ENCODE measurements around the gene KRT80.

The KRT80 gene

DNA sequence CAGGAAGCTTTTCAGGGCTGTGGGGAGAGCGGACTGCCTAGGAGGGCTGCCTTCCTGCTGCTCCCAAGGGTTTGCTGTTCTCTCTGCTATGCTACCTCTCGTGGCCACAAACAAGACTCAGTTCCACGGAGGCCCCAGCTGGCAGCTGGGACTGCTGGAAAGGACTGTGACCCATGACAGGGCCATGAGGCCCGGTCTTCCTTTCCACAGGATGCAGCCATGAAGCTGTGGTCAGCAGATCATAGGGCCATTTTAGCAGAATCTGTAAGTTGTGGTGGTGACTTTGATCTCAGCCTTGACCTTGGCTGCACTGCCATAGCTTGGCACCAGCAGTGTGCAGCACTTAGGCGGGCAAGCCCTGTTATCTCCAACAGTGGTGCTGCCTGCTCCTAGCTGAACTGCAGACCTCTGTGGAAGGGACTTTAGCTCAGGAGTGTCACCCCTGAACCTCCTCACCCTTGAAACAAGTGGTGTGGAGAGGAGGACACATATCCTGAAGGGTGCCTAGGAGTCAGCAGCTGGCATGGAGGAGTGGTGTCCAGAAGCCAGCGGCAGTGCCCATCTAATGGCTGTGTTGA is 12.3 kb downstream of the KRT80 start:
- DNase-seq (ENCODE audit: low read depth) = no peak

DNA sequence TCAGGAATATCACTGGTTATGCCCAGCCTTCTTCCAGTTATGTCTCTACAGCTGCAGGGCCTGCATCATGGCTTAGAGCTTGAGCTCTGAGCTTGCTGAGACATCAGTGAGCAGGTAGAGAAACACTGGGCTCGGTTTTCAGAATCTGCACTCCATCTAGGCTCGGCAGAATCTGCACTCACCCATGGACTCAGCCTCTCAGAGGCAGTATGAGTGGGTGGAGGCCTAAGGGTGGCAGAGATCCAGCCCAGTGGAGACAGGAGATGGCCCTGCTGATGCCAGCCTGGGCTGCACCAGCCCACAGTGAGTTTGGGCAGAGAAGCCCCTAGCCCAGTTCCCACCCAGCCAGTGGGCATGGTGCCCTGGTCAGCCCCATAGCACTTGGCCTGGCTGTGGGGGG is 12.8 kb downstream of the KRT80 start:
- DNase-seq (ENCODE audit: low read depth) = no peak

DNA sequence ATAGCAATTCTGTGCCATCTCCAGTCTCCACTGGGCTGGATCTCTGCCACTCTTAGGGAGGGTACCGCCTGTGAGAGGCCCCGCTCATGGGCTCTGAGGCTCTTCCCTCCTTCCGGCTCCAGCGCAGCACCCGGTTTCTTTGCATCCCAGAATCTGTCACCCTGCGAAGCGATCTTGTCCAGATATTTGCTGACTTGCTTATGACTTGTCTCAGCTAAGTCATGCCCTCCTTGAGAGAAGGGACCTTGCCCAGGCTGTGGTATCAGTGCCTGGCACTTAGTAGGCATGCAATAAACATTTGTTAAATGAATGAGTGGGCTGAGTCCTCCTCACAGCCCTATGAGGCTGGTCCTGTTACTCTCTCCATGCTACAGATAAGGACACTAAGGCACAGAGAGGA is 13.4 kb downstream of the KRT80 start:
- DNase-seq (ENCODE audit: low read depth) = no peak

GRCh38 chr12:52175371-52176350 is 16.2 kb downstream of the KRT80 start:
- no peak for DNase-seq (ENCODE audit: low read depth)

- no peak for DNase-seq (ENCODE audit: low read depth)
These were observed 18.3 kb downstream of the KRT80 start for GRCh38 chr12:52173526-52173925.

DNA sequence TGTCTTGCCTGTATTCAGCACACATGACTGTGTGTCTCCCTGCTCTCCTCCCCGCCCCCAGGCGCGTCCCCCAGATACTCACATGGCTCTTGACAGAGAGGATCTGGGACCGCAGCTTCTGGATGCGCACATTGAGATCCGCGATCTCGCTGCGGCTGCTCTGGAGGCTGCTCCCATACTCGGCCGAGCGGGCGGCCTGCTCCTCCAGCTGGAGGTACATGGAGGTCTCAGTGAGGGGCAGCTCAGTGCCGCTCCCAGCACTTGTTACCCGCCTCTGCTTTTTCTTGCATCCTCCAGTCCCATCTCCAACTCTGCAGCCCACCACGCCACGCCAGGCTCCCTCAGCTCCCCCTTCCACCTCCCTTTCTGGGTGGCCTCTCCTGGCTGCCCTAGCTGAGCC is 18.9 kb downstream of the KRT80 start:
- DNase-seq (ENCODE audit: low read depth) = no peak

- DNase-seq (ENCODE audit: low read depth) = no peak
These were observed 19.8 kb downstream of the KRT80 start for GRCh38 chr12:52171950-52172512.

GRCh38 chr12:52170827-52171226 is 21.0 kb downstream of the KRT80 start:
- DNase-seq (ENCODE audit: low read depth) = no peak

DNA sequence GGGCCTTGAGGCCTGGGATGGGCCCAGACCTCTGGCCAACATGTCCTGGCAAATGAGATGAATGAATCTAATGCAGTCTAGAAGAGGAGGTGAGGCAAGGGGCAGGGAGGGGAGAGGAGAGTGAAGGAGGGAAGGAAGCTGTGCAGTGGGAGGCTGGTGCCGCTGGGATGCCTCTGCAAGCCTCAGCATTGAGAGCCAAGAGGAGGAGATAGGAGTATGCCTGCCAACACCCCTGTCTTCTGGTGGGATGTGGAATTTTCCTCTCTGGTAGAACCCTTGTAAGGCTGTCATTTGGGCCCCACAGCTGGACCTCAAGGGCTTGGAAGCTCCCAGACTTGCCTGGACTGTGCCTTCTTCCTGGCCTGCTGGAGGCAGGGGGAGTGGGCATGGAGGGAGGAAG is 21.9 kb downstream of the KRT80 start:
- no peak for DNase-seq (ENCODE audit: low read depth)

DNA sequence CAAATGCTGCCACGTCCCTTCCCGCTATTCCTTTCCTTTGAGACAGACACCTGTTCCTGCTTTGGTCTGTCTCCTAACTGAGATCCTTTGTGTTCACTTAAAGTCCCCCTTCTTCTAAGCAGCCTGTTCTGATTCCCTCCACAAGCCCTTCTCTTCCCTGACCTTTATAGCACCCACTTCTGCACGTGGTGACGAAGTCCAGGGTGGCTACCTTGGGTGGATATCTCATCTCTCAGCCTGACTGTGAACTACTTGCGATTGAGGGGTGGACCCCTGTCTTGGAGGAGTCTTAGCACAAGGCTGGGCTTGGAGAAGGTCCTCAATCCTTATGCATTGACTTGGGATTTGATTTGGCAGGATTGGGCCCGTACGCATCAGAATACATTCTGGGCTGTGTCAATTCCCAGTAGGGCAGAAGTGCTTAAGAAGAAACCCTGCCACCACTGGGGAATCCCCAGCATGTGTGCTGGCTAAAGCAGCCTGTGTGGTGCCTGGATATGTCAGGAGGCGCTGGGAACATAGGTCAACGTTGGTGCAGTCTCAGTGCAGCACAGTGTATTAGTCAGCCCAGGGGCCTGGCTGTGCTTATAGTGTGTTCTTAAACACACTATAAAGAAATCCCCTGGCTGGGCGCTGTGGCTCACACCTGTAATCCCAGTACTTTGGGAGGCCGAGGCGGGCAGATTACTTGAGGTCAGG is 23.6 kb downstream of the KRT80 start:
- no peak for DNase-seq (ENCODE audit: low read depth)

DNA sequence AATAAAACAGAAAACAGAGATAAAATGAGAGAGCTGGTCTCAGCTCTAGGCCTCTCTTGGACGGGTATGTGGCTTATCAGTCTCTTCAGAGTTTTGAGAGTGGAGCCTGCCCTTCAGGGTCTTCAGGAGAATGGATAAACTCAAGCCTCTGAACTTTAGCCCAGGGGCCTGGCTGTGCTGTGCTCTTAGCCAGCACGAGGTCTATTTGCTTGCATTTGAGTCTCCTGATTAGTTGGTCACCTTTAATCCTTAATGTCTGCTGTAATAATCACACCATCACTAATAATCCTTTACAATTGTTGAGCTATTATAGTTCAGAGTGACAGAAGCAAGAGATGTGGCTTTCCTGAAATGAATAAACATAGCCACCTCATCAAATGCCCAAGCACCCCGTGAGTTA is 24.3 kb downstream of the KRT80 start:
- no peak for DNase-seq (ENCODE audit: low read depth)

DNA sequence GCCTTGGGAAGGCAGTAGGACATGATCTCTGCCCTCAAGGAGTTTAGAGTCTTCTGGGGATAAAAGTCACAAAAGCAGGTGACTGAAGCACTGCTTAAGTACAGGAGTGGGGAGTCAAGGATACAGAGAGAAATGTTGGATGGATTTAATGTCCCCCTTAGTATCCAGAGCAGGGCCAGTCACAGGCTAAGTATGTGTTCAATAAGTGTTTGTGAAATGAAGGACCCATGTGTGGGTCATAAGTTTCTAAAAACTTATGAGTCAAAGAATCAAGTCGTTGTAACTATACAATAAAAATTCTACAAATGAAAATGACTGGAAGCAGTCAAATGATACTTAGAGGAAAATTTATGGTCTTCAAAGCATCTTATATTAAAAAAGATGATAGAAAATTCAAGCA is 25.1 kb downstream of the KRT80 start:
- no peak for DNase-seq (ENCODE audit: low read depth)

- no peak for DNase-seq (ENCODE audit: low read depth)
These were observed 26.5 kb downstream of the KRT80 start for GRCh38 chr12:52165096-52165855.

GRCh38 chr12:52164624-52165023 is 27.2 kb downstream of the KRT80 start:
- DNase-seq (ENCODE audit: low read depth) = no peak

DNA sequence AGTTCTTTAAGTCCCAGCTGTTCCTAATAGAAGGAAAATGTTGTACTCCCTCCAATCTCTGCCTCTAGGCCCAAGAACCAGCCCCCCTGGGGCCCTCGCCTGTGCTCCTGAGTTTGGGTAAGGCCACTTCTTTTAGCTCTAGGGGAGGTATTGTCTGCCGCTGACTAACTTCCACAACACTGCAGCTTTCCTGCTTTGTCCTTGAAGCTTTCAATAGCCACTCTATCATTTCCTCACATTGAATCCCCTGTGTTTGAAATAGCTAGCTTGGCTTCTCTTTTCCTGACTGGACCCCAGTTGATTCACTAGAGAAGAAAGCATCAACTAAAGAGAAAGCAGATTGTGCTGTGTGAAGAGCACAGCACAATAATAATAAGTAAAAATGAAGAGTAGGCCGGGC is 28.8 kb downstream of the KRT80 start:
- no peak for DNase-seq (ENCODE audit: low read depth)

DNA sequence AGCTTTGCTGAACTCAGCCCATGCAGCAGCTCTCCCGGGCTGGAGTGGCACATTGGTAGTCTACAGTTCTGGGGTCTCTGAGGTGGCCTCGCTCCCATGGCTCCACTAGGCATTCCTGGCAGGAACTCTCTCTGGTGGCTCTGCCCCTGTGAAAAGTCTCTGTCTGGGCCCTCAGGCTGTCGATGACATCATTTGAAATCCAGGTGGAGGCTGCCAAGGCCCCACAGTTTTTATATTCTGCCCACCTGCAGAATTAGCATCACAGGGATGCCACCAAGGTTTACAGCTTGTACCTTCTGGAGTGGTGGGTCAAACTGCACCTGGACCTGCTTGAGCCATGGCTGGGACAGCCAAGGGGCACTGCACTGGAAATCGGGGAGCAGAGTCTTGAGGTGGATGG is 31.6 kb downstream of the KRT80 start:
- DNase-seq (ENCODE audit: low read depth) = no peak

GRCh38 chr12:52157566-52158150 is 34.2 kb downstream of the KRT80 start:
- DNase-seq (ENCODE audit: low read depth) = no peak

- peak; percentile 65 for DNase-seq (ENCODE audit: low read depth)
These were observed 34.9 kb downstream of the KRT80 start for GRCh38 chr12:52156757-52157565.

- DNase-seq (ENCODE audit: low read depth) = no peak
These were observed 35.5 kb downstream of the KRT80 start for GRCh38 chr12:52156311-52156710.

DNA sequence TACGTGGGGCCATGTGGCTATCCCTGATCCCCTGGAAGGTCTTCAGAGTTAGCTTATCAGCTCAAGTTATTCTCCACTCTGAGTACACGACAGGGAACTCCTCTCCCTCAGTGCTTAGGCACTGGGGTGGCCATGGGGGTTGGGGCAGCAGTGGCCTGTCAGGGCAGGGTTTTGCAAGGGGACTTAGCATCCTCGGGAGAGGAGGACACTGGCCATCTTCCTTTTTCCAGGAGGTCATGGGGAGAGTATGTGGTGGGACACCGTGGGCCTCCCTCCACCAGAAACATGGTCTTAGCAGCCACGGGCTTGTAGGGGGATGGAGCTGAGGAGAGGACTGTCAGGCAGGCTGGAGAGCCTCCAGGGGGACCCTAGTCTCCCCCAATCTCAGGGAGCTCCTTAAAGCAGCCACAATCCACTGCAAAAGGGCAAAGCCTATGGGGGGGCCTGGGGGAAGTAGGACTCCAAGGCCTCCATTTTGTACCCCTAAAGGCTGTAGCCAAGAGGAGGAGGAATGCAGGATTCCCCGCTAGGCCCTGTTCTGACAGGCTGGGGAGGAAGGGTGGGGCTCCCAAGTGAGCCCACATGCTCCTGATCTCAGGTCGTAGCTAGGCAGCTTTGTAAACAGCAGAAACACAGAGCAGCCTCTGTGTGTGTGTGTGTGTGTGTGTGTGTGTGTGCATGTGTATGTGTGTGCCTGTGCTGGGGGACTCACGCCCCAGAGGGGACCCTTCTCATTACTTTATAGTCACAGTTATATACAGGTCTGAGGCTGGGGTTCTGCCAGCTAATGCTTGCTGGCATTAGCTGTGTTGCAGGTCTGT is 36.6 kb downstream of the KRT80 start:
- DNase-seq (ENCODE audit: low read depth) = no peak

Data from stimulated activated CD8-positive, alpha-beta memory T cell treated with anti-CD3 and anti-CD28 coated beads, Interleukin-7, amount 100 ng/mL, for 24 hours (primary cell).